Left ventricle myocardium inferior (tissue), 1 donor: ENCODE results near the gene CPXM2. TPM values are rescaled to one million over a fixed set of nuclear protein-coding genes. Genes with fewer than 3 reads are reported as not detected.

Experiments used
- DNase-seq: peaks from one replicate; pipeline ENCODE4 v3.0.0-alpha.2; 2020
- H3K27ac ChIP-seq: fragments of 200-600 bp; replicated peaks from 2 replicates; pipeline ENCODE4 v1.8.0; 2021
- H3K27me3 ChIP-seq: fragments of 200-600 bp; 2 replicates; pipeline ENCODE4 v1.8.0; 2021; ENCODE audit warnings: low read depth
- H3K36me3 ChIP-seq: fragments of 200-600 bp; 2 replicates; pipeline ENCODE4 v1.8.0; 2021
- H3K4me1 ChIP-seq: fragments of 200-600 bp; 2 replicates; pipeline ENCODE4 v1.8.0; 2021
- H3K4me3 ChIP-seq: fragments of 200-600 bp; 2 replicates; pipeline ENCODE4 v1.8.0; 2021; ENCODE audit warnings: mild to moderate bottlenecking, moderate library complexity
- H3K9me3 ChIP-seq: fragments of 200-600 bp; replicated peaks from 2 replicates; pipeline ENCODE4 v1.8.0; 2021
- CTCF ChIP-seq: fragments of 200-600 bp; IDR thresholded peaks from 2 replicates; pipeline ENCODE4 v1.8.0; 2021; ENCODE audit warnings: antibody characterized with exemption, mild to moderate bottlenecking, borderline replicate concordance
- intact Hi-C: fragments of 100-400 bp; cut with micrococcal nuclease; formaldehyde crosslinking; loops from one replicate; pipeline ENCODE4 v1.11.0; 2022
- total RNA-seq: library from RNA; stranded (reverse); fragmentation: NEBNext Ultra II Directional; extraction: Animal tissue kit (Norgen Biotek cat#: 25700); gene quantifications from one replicate; pipeline ENCODE4 v1.2.1, GENCODE V29; 2021
- donor health status: DM: no; HTN: yes; CAD: no; lungs with severe emphysema.

CPXM2 gene
- total RNA-seq, 1 donor from 2014 or later: 4.5 TPM

DNA sequence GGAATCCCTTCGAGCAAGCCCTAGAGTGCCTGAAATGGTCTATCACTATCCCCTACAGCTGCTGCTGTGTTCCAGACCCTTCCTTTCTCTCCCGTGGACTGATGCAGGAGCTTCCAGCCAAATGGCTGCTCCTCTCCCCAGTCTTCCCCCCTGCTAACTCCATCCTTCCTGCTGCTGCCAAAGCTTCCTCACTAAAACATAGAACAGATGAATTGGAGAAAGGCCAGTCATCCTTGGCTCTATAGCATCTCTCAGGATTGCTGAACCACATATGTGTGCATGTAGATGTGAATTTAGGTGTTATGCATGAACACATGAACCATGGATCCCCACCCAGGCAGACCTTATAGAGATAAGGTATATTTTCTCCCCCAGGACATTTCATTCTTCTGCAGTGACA, 164.8 kb downstream of the CPXM2 start:
- H3K36me3 ChIP-seq: no peaks in the 10 kb centered on the region
- intact Hi-C loops: no loop called here
- no peak for DNase-seq
- no peak for TF ChIP-seq CTCF
- H3K4me3 ChIP-seq: no peak overlapping the region
- H3K9me3 ChIP-seq: peaks cover 3% of the 10 kb centered on the region
- no peaks in the 10 kb centered on the region for H3K4me1 ChIP-seq
- H3K27ac ChIP-seq: no peak overlapping the region
- H3K27me3 ChIP-seq: peaks cover 28% of the 10 kb centered on the region

DNA sequence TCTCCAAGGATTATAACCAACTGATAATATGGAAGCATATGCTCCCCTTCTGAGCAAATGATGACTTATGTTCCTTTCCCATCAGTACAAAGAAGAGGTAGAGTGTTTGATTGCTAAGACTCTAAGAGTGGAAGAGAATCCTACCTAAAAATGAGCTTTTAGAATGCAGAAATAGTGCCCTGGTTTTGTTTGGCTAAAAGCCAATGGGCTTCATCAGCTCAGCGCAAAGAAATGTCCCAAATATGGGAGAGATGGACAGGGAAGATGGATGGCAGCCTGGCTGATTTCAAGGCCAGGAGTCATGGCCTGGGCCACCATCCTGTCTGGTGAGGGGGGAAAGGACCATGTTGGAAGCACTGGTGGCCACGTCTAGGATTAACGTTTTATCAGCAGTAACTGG, 165.2 kb downstream of the CPXM2 start:
- DNase-seq: no peak
- TF ChIP-seq CTCF: no peak
- Histone ChIP-seq H3K4me3 (no peak overlapping the region), H3K36me3 (no peaks in the 10 kb centered on the region), H3K27me3 (peaks cover 28% of the 10 kb centered on the region), H3K4me1 (no peaks in the 10 kb centered on the region), H3K27ac (no peak overlapping the region), H3K9me3 (peaks cover 3% of the 10 kb centered on the region)
- intact Hi-C loops: no loop called here

DNA sequence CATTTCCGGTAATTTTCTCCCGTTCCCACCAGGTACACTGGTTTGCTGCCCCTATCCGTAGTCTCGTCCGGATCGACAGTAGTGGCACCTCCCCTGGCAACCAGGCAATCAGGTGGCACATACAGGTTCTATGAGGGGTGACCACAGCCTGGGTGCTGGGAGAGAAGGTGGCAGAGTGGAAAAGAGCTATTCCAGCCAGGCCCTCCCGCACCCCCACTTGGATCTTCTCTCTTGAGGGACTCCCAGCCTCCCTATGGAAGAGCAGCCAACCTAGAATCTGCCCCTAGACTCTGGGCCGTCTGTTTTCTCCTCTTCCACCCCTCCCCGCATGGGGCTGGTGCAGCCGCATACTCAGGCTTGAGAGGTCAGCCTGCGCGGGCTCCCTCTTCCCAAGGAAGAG, 166.9 kb downstream of the CPXM2 start:
- DNase-seq: no peak
- Histone ChIP-seq H3K4me1 (no peaks in the 10 kb centered on the region), H3K27ac (no peak overlapping the region), H3K4me3 (no peak overlapping the region), H3K36me3 (no peaks in the 10 kb centered on the region), H3K9me3 (no peaks in the 10 kb centered on the region), H3K27me3 (peaks cover 28% of the 10 kb centered on the region)
- no peak for TF ChIP-seq CTCF
- intact Hi-C loops: no loop called here

GRCh38 chr10:123722351-123722750, 169.3 kb downstream of the CPXM2 start:
- Histone ChIP-seq H3K27me3 (peaks cover 15% of the 10 kb centered on the region), H3K36me3 (no peaks in the 10 kb centered on the region), H3K4me1 (no peaks in the 10 kb centered on the region), H3K4me3 (no peak overlapping the region), H3K9me3 (peaks cover 16% of the 10 kb centered on the region), H3K27ac (no peak overlapping the region)
- no peak for DNase-seq
- no peak for TF ChIP-seq CTCF
- intact Hi-C loops: no loop called here

DNA sequence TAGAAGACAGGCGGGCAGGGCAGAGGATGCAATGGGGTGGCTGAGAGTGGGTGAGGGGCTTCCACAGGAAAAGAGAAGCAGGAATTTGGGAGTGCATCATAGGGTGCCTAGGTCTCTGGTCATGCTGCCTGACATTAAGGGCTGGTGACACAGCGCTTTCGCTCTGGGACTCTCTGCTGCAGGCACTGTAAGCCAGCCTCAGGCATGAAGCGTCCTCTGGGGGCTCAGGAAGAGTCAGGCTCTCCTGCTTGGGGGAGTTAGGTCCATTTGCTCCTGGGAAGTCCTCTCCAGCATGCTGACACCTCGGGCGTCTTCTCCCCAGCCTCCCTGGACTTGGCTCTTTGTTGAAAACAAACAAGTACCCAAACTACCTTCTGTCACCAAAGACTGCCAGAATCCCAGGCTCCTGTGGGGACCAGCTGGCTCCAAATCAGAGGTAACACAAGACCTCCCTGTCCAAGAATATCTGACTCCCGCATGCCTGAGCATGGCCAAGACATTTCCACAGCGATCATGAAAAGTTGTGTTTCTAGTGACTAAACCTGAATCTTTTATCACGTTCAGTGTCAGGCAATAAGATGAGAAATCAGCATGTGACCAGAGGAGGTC, 170.1 kb downstream of the CPXM2 start:
- TF ChIP-seq CTCF: no peak
- intact Hi-C loops: no loop called here
- peaks cover 16% of the 10 kb centered on the region for H3K9me3 ChIP-seq

More for the DNA sequence above, 170.1 kb downstream of the CPXM2 start:
- no peaks in the 10 kb centered on the region for H3K36me3 ChIP-seq
- no peak overlapping the region for H3K4me3 ChIP-seq
- no peaks in the 10 kb centered on the region for H3K4me1 ChIP-seq
- no peak for DNase-seq
- H3K27me3 ChIP-seq: peaks cover 14% of the 10 kb centered on the region
- no peak overlapping the region for H3K27ac ChIP-seq
